ENCODE results near the gene CX3CR1.

CX3CR1 gene

GRCh38 chr3:39273119-39273518 lies 6.7 kb downstream of the CX3CR1 start:
- H3K36me3 Mint-ChIP-seq (ENCODE audit: insufficient read depth): peaks cover 41% of the 10 kb centered on the region
- peak overlapping the region; percentile 95 for H3K4me3 Mint-ChIP-seq
- DNase-seq (ENCODE audit: low spot score in 2 of 2): no peak
- no peaks in the 10 kb centered on the region for H3K27me3 Mint-ChIP-seq
- no peaks in the 10 kb centered on the region for H3K9me3 Mint-ChIP-seq
- no peak for ATAC-seq (replicated peaks; ENCODE audit: extremely low read depth, poor library complexity, severe bottlenecking)
- H3K4me1 Mint-ChIP-seq: peaks cover 84% of the 10 kb centered on the region
- H3K27ac Mint-ChIP-seq (ENCODE audit: low read depth): peak overlapping the region; percentile 14

- Mint-ChIP-seq H3K27ac (ENCODE audit: low read depth) (peak overlapping the region; percentile 14), H3K4me1 (peaks cover 86% of the 10 kb centered on the region), H3K36me3 (ENCODE audit: insufficient read depth) (peaks cover 48% of the 10 kb centered on the region), H3K4me3 (peak overlapping the region; percentile 95), H3K27me3 (no peaks in the 10 kb centered on the region), H3K9me3 (no peaks in the 10 kb centered on the region)
- DNase-seq (ENCODE audit: low spot score in 2 of 2) (no peak), ATAC-seq (replicated peaks; ENCODE audit: extremely low read depth, poor library complexity, severe bottlenecking) (no peak)
Measured at GRCh38 chr3:39272191-39272590, 7.6 kb downstream of the CX3CR1 start.

- ATAC-seq (replicated peaks; ENCODE audit: extremely low read depth, poor library complexity, severe bottlenecking): no peak
- peaks cover 48% of the 10 kb centered on the region for H3K36me3 Mint-ChIP-seq (ENCODE audit: insufficient read depth)
- H3K27ac Mint-ChIP-seq (ENCODE audit: low read depth): peak overlapping the region; percentile 83
- no peaks in the 10 kb centered on the region for H3K27me3 Mint-ChIP-seq
- peak overlapping the region; percentile 65 for H3K4me3 Mint-ChIP-seq
- H3K4me1 Mint-ChIP-seq: peaks cover 83% of the 10 kb centered on the region
- no peak for DNase-seq (ENCODE audit: low spot score in 2 of 2)
- H3K9me3 Mint-ChIP-seq: no peaks in the 10 kb centered on the region
Measured at GRCh38 chr3:39271363-39271914, 8.4 kb downstream of the CX3CR1 start.

GRCh38 chr3:39269528-39269927 lies 10.3 kb downstream of the CX3CR1 start:
- ATAC-seq (replicated peaks; ENCODE audit: extremely low read depth, poor library complexity, severe bottlenecking) (no peak), DNase-seq (ENCODE audit: low spot score in 2 of 2) (no peak)
- H3K27ac Mint-ChIP-seq (ENCODE audit: low read depth): peak overlapping the region; percentile 97
- H3K9me3 Mint-ChIP-seq: no peaks in the 10 kb centered on the region
- H3K27me3 Mint-ChIP-seq: no peaks in the 10 kb centered on the region
- peaks cover 85% of the 10 kb centered on the region for H3K4me1 Mint-ChIP-seq
- peak overlapping the region; percentile 76 for H3K4me3 Mint-ChIP-seq
- peaks cover 51% of the 10 kb centered on the region for H3K36me3 Mint-ChIP-seq (ENCODE audit: insufficient read depth)

GRCh38 chr3:39268549-39268900 lies 11.3 kb downstream of the CX3CR1 start:
- peak overlapping the region; percentile 97 for H3K27ac Mint-ChIP-seq (ENCODE audit: low read depth)
- DNase-seq (ENCODE audit: low spot score in 2 of 2) (no peak), ATAC-seq (replicated peaks; ENCODE audit: extremely low read depth, poor library complexity, severe bottlenecking) (no peak)
- H3K4me3 Mint-ChIP-seq: peak overlapping the region; percentile 76
- no peaks in the 10 kb centered on the region for H3K27me3 Mint-ChIP-seq
- peaks cover 87% of the 10 kb centered on the region for H3K4me1 Mint-ChIP-seq
- peaks cover 57% of the 10 kb centered on the region for H3K36me3 Mint-ChIP-seq (ENCODE audit: insufficient read depth)
- H3K9me3 Mint-ChIP-seq: no peaks in the 10 kb centered on the region

GRCh38 chr3:39267631-39268548 lies 11.9 kb downstream of the CX3CR1 start:
- peak overlapping the region; percentile 76 for H3K4me3 Mint-ChIP-seq
- peak overlapping the region; percentile 97 for H3K27ac Mint-ChIP-seq (ENCODE audit: low read depth)
- DNase-seq (ENCODE audit: low spot score in 2 of 2) (peak; percentile 49 to 86), ATAC-seq (replicated peaks; ENCODE audit: extremely low read depth, poor library complexity, severe bottlenecking) (peak; percentile 94)
- no peaks in the 10 kb centered on the region for H3K9me3 Mint-ChIP-seq
- peaks cover 91% of the 10 kb centered on the region for H3K4me1 Mint-ChIP-seq
- H3K27me3 Mint-ChIP-seq: no peaks in the 10 kb centered on the region
- H3K36me3 Mint-ChIP-seq (ENCODE audit: insufficient read depth): peaks cover 59% of the 10 kb centered on the region

GRCh38 chr3:39264053-39264452 lies 15.8 kb downstream of the CX3CR1 start:
- Mint-ChIP-seq H3K4me3 (peak overlapping the region; percentile 55), H3K27me3 (no peaks in the 10 kb centered on the region), H3K27ac (ENCODE audit: low read depth) (peak overlapping the region; percentile 88), H3K4me1 (peaks cover 75% of the 10 kb centered on the region), H3K36me3 (ENCODE audit: insufficient read depth) (peaks cover 42% of the 10 kb centered on the region), H3K9me3 (no peaks in the 10 kb centered on the region)
- DNase-seq (ENCODE audit: low spot score in 2 of 2) (no peak), ATAC-seq (replicated peaks; ENCODE audit: extremely low read depth, poor library complexity, severe bottlenecking) (no peak)

- no peaks in the 10 kb centered on the region for H3K27me3 Mint-ChIP-seq
- no peaks in the 10 kb centered on the region for H3K9me3 Mint-ChIP-seq
- peak overlapping the region; percentile 55 for H3K4me3 Mint-ChIP-seq
- peaks cover 43% of the 10 kb centered on the region for H3K36me3 Mint-ChIP-seq (ENCODE audit: insufficient read depth)
- peak overlapping the region; percentile 88 for H3K27ac Mint-ChIP-seq (ENCODE audit: low read depth)
- DNase-seq (ENCODE audit: low spot score in 2 of 2) (no peak), ATAC-seq (replicated peaks; ENCODE audit: extremely low read depth, poor library complexity, severe bottlenecking) (no peak)
- peaks cover 75% of the 10 kb centered on the region for H3K4me1 Mint-ChIP-seq
Measured at GRCh38 chr3:39263576-39263975, 16.3 kb downstream of the CX3CR1 start.

GRCh38 chr3:39262846-39263245 lies 17.0 kb downstream of the CX3CR1 start:
- Mint-ChIP-seq H3K27me3 (no peaks in the 10 kb centered on the region), H3K4me3 (peak overlapping the region; percentile 55), H3K36me3 (ENCODE audit: insufficient read depth) (peaks cover 40% of the 10 kb centered on the region), H3K9me3 (no peaks in the 10 kb centered on the region), H3K27ac (ENCODE audit: low read depth) (peak overlapping the region; percentile 88), H3K4me1 (peaks cover 74% of the 10 kb centered on the region)
- ATAC-seq (replicated peaks; ENCODE audit: extremely low read depth, poor library complexity, severe bottlenecking) (no peak), DNase-seq (ENCODE audit: low spot score in 2 of 2) (no peak)

GRCh38 chr3:39261726-39262125 lies 18.1 kb downstream of the CX3CR1 start:
- H3K4me1 Mint-ChIP-seq: peaks cover 76% of the 10 kb centered on the region
- ATAC-seq (replicated peaks; ENCODE audit: extremely low read depth, poor library complexity, severe bottlenecking): no peak
- H3K4me3 Mint-ChIP-seq: no peak overlapping the region
- H3K27ac Mint-ChIP-seq (ENCODE audit: low read depth): peak overlapping the region; percentile 88
- H3K9me3 Mint-ChIP-seq: no peaks in the 10 kb centered on the region
- no peak for DNase-seq (ENCODE audit: low spot score in 2 of 2)
- H3K36me3 Mint-ChIP-seq (ENCODE audit: insufficient read depth): peaks cover 35% of the 10 kb centered on the region
- H3K27me3 Mint-ChIP-seq: no peaks in the 10 kb centered on the region

GRCh38 chr3:39260957-39261356 lies 18.9 kb downstream of the CX3CR1 start:
- Mint-ChIP-seq H3K36me3 (ENCODE audit: insufficient read depth) (peaks cover 29% of the 10 kb centered on the region), H3K27me3 (no peaks in the 10 kb centered on the region), H3K4me3 (peak overlapping the region; percentile 55), H3K9me3 (no peaks in the 10 kb centered on the region), H3K4me1 (peaks cover 77% of the 10 kb centered on the region), H3K27ac (ENCODE audit: low read depth) (peak overlapping the region; percentile 86)
- DNase-seq (ENCODE audit: low spot score in 2 of 2) (peak in 1 of 2 donors; percentile 21), ATAC-seq (replicated peaks; ENCODE audit: extremely low read depth, poor library complexity, severe bottlenecking) (peak; percentile 70)

- Mint-ChIP-seq H3K36me3 (ENCODE audit: insufficient read depth) (peaks cover 25% of the 10 kb centered on the region), H3K9me3 (no peaks in the 10 kb centered on the region), H3K4me3 (peak overlapping the region; percentile 11), H3K27ac (ENCODE audit: low read depth) (peak overlapping the region; percentile 86), H3K27me3 (no peaks in the 10 kb centered on the region), H3K4me1 (peaks cover 77% of the 10 kb centered on the region)
- ATAC-seq (replicated peaks; ENCODE audit: extremely low read depth, poor library complexity, severe bottlenecking): no peak
- DNase-seq (ENCODE audit: low spot score in 2 of 2): no peak
Measured at GRCh38 chr3:39260318-39260717, 19.5 kb downstream of the CX3CR1 start.
